ENCODE measurements around the gene COL5A1.

COL5A1 gene

GRCh38 chr9:134730011-134730760 lies 88.6 kb downstream of the COL5A1 start:
- DNase-seq, result no peak

GRCh38 chr9:134730761-134731496 lies 89.3 kb downstream of the COL5A1 start:
- DNase-seq, result no peak

GRCh38 chr9:134731497-134732391 lies 90.1 kb downstream of the COL5A1 start:
- DNase-seq, result no peak

- no peak for DNase-seq
These were observed 90.9 kb downstream of the COL5A1 start for GRCh38 chr9:134732392-134733110.

GRCh38 chr9:134733480-134734232 lies 92.1 kb downstream of the COL5A1 start:
- no peak for DNase-seq

- peak; percentile 56 for DNase-seq
These were observed 92.7 kb downstream of the COL5A1 start for GRCh38 chr9:134734270-134734669.

- DNase-seq, result no peak
These were observed 94.0 kb downstream of the COL5A1 start for GRCh38 chr9:134735441-134736175.

GRCh38 chr9:134736791-134737497 lies 95.3 kb downstream of the COL5A1 start:
- no peak for DNase-seq

GRCh38 chr9:134737842-134738580 lies 96.4 kb downstream of the COL5A1 start:
- no peak for DNase-seq

GRCh38 chr9:134738869-134739659 lies 97.5 kb downstream of the COL5A1 start:
- peak; percentile 63 for DNase-seq

- no peak for DNase-seq
These were observed 98.0 kb downstream of the COL5A1 start for GRCh38 chr9:134739660-134739968.

GRCh38 chr9:134740071-134740470 lies 98.5 kb downstream of the COL5A1 start:
- DNase-seq, result no peak

GRCh38 chr9:134741846-134742245 lies 100.2 kb downstream of the COL5A1 start:
- no peak for DNase-seq

- no peak for DNase-seq
These were observed 101.4 kb downstream of the COL5A1 start for GRCh38 chr9:134742822-134743535.

- DNase-seq, result no peak
These were observed 102.2 kb downstream of the COL5A1 start for GRCh38 chr9:134743853-134744252.

GRCh38 chr9:134744385-134745295 lies 103.0 kb downstream of the COL5A1 start:
- no peak for DNase-seq

- DNase-seq, result no peak
These were observed 106.4 kb downstream of the COL5A1 start for GRCh38 chr9:134747951-134748489.

Data from NCI-H2171 (cell line).